Stromal cell of bone marrow (primary cell): ENCODE measurements around the gene CNTFR.
A peak's percentile ranks its signal among the peaks of the same experiment; 100 is the strongest.

Experiments
- DNase-seq: peaks from one replicate; pipeline ENCODE4 v3.0.0-alpha.2; 2012; ENCODE audit warnings: low read depth

CNTFR gene

DNA sequence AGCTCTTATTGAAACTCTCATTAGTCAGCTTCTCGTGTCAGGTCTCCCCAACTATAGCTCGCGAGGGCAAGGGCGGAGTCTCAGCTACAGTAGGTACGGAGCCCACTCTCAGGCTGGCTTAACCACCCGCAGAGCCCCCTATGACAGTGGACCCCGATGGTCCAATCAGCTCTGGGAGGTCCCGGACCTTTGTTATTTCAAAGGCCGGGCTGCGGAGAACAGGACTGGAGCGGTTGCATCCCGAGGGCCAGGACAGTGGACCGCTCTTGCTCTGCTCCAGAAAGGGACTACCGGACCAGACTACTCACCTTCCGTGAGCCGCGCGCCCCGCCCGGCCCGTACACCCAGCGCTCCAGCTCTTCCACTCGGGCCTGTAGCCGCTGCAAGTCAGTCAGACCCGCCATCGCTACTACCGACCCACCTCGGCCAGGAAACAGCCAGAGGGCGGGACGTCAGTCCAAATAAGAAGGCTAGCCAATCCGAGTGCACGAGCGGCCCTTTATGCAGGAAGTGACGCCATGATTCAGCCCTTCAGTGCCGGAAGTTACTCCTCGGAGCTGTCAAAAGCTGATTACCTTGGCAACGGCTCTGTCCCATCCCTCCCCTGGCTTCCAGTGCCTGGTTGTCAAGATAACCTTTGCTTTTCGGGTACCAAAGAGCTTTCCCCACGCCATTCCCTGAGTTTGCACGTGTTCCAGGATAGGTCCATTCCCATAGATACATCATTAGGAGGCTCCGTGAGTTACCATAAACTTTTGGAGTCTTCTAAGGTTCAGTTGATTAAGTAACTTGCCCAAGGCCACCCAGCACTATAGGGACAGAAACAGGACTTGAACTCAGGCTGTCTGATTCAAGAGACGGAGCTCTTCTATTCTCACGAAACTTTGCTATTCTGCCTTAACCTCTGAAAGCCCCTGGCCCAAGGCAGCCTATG is 30.8 kb upstream of the CNTFR start, which contains the start of gene DCTN3:
TSS of gene DCTN3 (minus strand) at position 435 of the 934 bp plus-strand sequence. CDS start at position 404, 31 bp downstream.
- peak; percentile 96 for DNase-seq

DNA sequence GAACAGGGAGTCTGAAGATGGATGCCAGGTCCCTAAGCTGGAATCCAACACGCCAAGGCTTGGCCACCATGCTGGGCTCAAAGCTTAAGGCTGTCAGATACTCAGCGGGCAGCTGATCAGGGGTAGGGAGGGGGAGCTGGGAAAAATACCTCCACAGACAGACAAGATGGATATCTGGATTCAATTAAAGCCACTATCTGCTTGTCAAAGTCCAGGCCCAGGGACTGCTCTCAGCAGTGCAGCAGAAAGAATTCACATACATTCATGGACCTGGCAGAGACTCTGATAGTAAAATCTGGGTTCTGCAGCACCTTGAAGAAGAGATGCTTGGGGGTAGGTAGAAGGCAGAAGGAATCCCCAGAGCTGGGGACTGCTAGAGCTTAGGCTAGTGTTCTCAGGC is 25.6 kb upstream of the CNTFR start:
- DNase-seq = no peak

GRCh38 chr9:34612788-34613390 is 23.4 kb upstream of the CNTFR start:
- peak; percentile 50 for DNase-seq

DNA sequence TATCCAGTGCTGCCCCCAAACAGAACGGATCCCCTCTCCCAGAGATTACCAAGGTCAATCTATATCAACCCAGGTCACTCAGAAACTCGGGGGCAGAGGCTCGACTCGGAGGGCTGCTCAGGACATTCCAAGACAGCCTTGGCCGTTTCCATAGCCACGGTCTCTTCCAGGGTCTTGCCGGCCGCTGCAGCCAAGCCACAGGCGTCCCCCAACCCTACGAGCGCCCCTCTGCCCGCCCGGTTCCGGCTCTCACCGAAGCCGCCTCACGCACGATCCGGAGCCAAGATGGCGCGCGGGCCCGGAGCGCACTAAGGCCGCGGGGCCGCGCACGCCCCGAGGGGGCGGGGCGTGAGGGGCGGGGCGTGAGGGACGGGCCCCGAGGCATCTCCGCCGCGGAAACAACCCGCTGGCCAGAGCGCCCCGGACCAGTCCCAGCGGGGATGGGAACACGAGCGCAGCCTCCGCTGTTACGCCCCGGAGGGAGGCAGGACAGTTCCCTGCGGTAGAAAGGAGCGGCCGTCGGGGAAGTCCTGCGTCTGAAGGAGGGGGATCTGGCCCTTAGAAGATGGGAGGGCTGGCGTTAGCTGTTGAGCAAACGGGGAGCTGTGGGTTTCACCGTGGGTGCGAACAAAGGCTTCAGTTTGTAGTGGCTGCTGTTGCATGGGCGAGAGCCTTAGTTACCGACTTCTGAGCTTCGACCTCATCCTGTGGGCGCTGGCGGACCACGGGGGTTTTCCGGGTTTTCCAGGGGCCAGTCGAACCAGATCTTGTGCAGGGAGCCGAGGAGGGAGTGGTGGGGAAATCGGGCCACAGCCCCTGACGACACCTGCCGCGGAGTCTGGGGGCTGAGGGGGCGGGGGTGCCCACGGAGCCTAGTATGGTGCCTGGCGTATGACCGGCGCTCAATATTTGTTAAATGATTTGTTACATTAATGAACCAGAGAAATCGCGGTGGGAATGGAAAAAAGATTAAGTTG is 22.6 kb upstream of the CNTFR start, which contains the start of gene RPP25L:
TSS of gene RPP25L (minus strand) at position 287 of the 977 bp plus-strand sequence. CDS start 801 bp downstream, outside the sequence.
- peak; percentile 71 for DNase-seq

GRCh38 chr9:34611251-34611810 is 21.8 kb upstream of the CNTFR start:
- no peak for DNase-seq

DNA sequence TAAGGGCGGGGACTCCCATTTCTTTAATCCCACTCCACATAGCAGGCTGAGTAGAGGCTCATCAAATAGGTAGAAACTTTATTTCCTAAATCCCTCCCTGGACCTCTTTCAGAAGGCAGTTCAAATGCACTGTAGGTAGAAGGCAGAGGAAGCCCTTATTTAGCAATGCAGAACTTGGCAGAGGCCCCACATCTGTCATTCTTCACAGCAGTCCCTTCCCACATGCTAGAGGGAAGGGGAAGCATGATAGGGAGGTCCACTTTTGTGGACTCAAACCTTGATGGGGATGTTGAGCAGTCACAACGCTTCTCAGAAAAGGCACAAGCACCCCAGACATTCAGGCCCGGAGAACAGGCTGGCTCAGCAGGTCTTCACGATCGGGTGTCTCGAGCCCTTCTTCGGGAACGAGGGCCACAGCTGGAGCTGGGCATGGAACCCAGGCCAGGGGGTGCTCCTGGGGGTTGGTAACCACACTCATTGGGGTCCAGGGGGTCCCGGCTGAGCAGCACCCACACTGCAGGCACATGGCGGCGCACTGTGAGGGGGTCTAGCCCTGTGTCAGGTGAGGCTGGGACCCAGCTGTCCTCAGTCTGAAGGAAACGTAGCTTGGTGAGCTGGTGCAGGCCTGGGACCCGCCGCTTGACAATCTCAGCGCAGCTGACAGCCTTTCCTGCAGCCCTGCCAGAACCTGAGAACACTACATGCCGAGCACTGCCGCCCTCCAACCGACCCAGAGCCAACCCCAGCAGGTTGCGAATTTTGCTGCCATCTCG is 21.1 kb upstream of the CNTFR start:
- DNase-seq = no peak

- DNase-seq = no peak
These were observed 17.8 kb upstream of the CNTFR start for GRCh38 chr9:34607331-34607730.

DNA sequence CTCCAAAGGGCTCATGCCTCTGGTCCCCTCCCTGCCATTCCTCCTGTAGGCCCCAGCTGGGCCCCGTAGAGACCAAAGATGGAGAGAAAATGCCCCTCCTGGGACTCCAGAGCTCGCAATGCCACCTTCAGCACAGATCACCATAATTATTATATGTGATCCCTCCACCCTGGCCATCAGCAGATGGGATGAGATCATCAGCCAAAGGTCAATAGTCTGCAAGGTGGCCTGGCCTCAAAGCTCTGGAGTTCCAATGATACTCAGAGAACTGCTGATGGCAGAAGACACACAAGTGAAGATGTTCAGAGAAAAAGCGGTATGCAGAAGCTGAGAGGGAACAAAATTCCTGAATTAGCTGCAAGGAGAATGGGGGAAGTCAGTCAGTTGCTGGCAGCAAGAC is 17.4 kb upstream of the CNTFR start:
- DNase-seq = no peak

DNA sequence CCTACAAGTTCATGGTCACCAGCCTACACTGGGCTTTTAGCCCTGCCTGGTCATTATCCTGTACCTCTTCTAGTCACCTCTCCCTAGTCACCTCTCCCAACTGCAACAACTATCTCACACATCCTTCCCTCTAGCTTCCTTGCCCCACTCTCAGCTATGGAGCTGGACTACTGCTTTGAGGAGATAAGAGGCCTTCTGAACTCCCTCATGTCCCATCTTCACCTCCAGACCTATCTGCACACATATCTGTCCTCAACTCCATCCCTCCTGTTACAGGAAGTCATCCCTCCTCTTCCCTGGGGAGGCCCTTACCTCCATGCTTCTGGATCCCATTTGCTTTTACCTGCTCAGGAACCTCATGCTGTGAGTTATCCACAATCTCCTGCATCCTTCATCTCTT is 16.7 kb upstream of the CNTFR start:
- no peak for DNase-seq

- DNase-seq = no peak
These were observed 14.2 kb upstream of the CNTFR start for GRCh38 chr9:34603610-34604231.

- DNase-seq = no peak
These were observed 12.5 kb upstream of the CNTFR start for GRCh38 chr9:34601937-34602573.

DNA sequence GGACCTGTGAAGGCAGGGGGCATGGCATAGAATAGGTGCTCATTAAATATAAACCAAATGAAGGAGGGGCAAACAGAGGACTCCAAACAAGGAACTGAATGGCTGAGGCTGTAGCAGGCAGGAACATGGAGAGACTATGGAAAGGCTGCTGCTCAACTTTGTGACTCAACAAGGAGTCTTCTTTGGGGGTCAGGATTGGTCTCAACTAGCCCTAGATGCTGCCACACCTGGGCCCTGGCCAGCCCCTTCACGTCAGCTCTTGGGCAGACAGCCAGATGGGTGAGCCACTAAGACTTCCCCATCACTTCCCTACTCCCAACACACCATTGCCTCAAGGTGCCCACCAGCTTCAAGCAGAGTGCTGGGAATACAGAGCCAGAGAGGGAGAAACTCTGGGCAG is 11.4 kb upstream of the CNTFR start:
- DNase-seq = no peak

DNA sequence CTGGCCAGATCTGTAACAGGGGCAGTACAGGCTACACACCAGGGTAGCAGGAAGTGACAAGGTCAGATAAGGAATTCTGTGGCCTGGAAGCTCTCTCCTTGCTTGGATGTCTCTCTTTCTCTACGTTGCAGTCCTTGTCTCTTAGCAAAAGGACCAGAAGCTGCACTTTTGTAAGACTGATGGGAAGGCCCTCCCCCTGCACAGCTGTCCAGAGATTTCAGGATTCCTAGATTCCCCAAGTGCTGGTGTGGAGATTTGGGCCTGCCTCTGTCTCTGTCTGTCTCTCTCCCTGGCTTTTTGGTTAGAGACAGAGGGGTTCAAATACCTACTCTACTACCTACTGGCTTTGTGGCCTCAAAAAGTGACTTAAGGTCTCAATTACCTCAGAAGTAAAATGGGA is 10.0 kb upstream of the CNTFR start:
- DNase-seq = no peak

GRCh38 chr9:34594177-34594576 is 4.7 kb upstream of the CNTFR start:
- no peak for DNase-seq

GRCh38 chr9:34592895-34593601 is 3.5 kb upstream of the CNTFR start:
- DNase-seq = no peak

GRCh38 chr9:34591917-34592866 is 2.7 kb upstream of the CNTFR start:
- DNase-seq = no peak

GRCh38 chr9:34591248-34591916 is 1.9 kb upstream of the CNTFR start:
- peak; percentile 45 for DNase-seq
